GM23338 (cell line): ENCODE results near the gene DEFB114.

Experiments
- CREB1 ChIP-seq: fragments of 250-450 bp; sonication (Bioruptor Pico); IDR thresholded peaks from 2 replicates; pipeline ENCODE4 v1.5.0; 2020; ENCODE audit warnings: low read depth, mild to moderate bottlenecking, moderate library complexity
- CTCF ChIP-seq, 2 experiments: fragments of 200-600 bp in 1 of 2; sonication (generic) in 1 of 2; conservative IDR thresholded peaks; 2 replicates each; pipeline versions ENCODE4 v1.5.1 to v1.6.1; 2016 to 2017; ENCODE audit warnings: antibody characterized with exemption in 2 of 2, low read depth in 2 of 2, mild to moderate bottlenecking in 2 of 2, moderate library complexity in 1 of 2
- EZH2 ChIP-seq: fragments of 200-600 bp; sonication (generic); IDR thresholded peaks from one replicate; pipeline ENCODE4 v1.8.0; 2017; ENCODE audit warnings: antibody characterized with exemption, mild to moderate bottlenecking, low read depth; ENCODE audit not compliant: unreplicated experiment
- EZH2phosphoT487 ChIP-seq: fragments of 200-600 bp; sonication (generic); IDR thresholded peaks from one replicate; pipeline ENCODE4 v1.8.1; 2018; ENCODE audit warnings: antibody characterized with exemption; ENCODE audit not compliant: unreplicated experiment
- JUNB ChIP-seq: IDR thresholded peaks from one replicate; pipeline ENCODE4 v1.6.1; 2016; ENCODE audit warnings: antibody characterized with exemption; ENCODE audit not compliant: unreplicated experiment
- POLR2AphosphoS5 ChIP-seq: IDR thresholded peaks from 2 replicates; pipeline ENCODE4 v1.6.1; 2016; ENCODE audit warnings: antibody characterized with exemption, low read depth
- ZNF462 ChIP-seq: fragments of 250-450 bp; sonication (Bioruptor Pico); IDR thresholded peaks from 2 replicates; pipeline ENCODE4 v1.5.0; 2020; ENCODE audit warnings: mild to moderate bottlenecking, moderate library complexity
- TF ChIP-seq, protein P1 (sequence below): IDR thresholded peaks from one replicate; pipeline ENCODE4 v1.6.1; 2018; ENCODE audit warnings: antibody characterized with exemption; ENCODE audit not compliant: unreplicated experiment

DNA sequence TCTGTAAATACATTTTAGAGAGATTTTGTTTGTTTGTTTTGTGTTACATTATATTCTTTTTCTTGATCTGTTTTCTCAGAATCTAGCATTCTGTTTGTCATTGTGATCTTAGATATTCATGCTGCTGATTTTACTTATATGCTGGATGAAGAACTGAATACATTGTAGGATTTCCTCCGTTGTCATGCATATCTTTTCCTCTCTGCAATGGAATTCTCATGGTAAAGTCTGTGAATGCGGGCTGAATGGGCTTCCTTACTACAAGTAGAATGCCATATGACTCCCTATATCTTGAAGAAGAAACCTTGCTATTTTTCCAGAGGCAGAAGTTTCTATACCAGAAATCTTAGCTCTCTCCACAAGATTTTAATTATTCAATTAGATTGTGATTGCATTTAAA is 2.4 kb upstream of the DEFB114 start:
- TF ChIP-seq CTCF (conservative IDR thresholded peaks at IDR 0.05; ENCODE audit: low read depth in 2 of 2), result no peak
- peak; percentile 25; the same call in 1 of the 2 replicates for TF ChIP-seq ZNF462 (CRISPR knock-in tag)
- TF ChIP-seq JUNB, result no peak
- no peak for TF ChIP-seq EZH2phosphoT487
- TF ChIP-seq, protein P1, sequence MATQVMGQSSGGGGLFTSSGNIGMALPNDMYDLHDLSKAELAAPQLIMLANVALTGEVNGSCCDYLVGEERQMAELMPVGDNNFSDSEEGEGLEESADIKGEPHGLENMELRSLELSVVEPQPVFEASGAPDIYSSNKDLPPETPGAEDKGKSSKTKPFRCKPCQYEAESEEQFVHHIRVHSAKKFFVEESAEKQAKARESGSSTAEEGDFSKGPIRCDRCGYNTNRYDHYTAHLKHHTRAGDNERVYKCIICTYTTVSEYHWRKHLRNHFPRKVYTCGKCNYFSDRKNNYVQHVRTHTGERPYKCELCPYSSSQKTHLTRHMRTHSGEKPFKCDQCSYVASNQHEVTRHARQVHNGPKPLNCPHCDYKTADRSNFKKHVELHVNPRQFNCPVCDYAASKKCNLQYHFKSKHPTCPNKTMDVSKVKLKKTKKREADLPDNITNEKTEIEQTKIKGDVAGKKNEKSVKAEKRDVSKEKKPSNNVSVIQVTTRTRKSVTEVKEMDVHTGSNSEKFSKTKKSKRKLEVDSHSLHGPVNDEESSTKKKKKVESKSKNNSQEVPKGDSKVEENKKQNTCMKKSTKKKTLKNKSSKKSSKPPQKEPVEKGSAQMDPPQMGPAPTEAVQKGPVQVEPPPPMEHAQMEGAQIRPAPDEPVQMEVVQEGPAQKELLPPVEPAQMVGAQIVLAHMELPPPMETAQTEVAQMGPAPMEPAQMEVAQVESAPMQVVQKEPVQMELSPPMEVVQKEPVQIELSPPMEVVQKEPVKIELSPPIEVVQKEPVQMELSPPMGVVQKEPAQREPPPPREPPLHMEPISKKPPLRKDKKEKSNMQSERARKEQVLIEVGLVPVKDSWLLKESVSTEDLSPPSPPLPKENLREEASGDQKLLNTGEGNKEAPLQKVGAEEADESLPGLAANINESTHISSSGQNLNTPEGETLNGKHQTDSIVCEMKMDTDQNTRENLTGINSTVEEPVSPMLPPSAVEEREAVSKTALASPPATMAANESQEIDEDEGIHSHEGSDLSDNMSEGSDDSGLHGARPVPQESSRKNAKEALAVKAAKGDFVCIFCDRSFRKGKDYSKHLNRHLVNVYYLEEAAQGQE, result no peak
- no peak for TF ChIP-seq EZH2
- no peak for TF ChIP-seq POLR2AphosphoS5
- TF ChIP-seq CREB1, result no peak
